ENCODE measurements around the gene PLCL2.

GRCh38 chr3:16942955-16943354, 58.2 kb downstream of the PLCL2 start:
- TF ChIP-seq POLR2A (IDR thresholded peaks at IDR 0.05; ENCODE audit: low read depth, low read length) (no peak), POLR2AphosphoS5 (IDR thresholded peaks at IDR 0.05; ENCODE audit: low read depth, low read length) (no peak), TAF1 (IDR thresholded peaks at IDR 0.05; ENCODE audit: low read depth, low read length) (no peak)
